ENCODE data around the gene RSPO4.

RSPO4 gene

GRCh38 chr20:962223-962622 is 39.9 kb downstream of the RSPO4 start:
- Histone ChIP-seq H3K79me2 (ENCODE audit: insufficient read depth, low read length) (no peaks in the 10 kb centered on the region), H3K9ac (ENCODE audit: low read length) (no peak overlapping the region), H3K4me3 (ENCODE audit: insufficient read depth, low read length, poor library complexity, severe bottlenecking) (no peak overlapping the region), H3K27ac (ENCODE audit: low read depth, low read length) (no peak overlapping the region), H3K36me3 (ENCODE audit: low read length) (no peaks in the 10 kb centered on the region), H3K4me2 (ENCODE audit: low read depth, low read length, poor library complexity, severe bottlenecking) (no peak overlapping the region), H3K9me3 (ENCODE audit: insufficient read depth, low read length) (no peaks in the 10 kb centered on the region), H3K9me2 (replicated peaks; ENCODE audit: insufficient read depth, low read length) (no peaks in the 10 kb centered on the region), H3K27me3 (ENCODE audit: low read length) (no peaks in the 10 kb centered on the region), H4K20me1 (ENCODE audit: low read depth, low read length) (no peaks in the 10 kb centered on the region), H3F3A (ENCODE audit: insufficient read depth) (no peaks in the 10 kb centered on the region), H2AFZ (ENCODE audit: low read depth, low read length, severe bottlenecking) (no peak overlapping the region)
- TF ChIP-seq EZH2phosphoT487 (conservative IDR thresholded peaks at IDR 0.05; ENCODE audit: low read length) (no peak), CTCF (IDR thresholded peaks at IDR 0.05; ENCODE audit: insufficient read depth, low read length, poor library complexity, severe bottlenecking) (no peak)

- TF ChIP-seq CTCF (IDR thresholded peaks at IDR 0.05; ENCODE audit: insufficient read depth, low read length, poor library complexity, severe bottlenecking): no peak
- no peak for TF ChIP-seq EZH2phosphoT487 (conservative IDR thresholded peaks at IDR 0.05; ENCODE audit: low read length)
- Histone ChIP-seq H3K79me2 (ENCODE audit: insufficient read depth, low read length) (no peaks in the 10 kb centered on the region), H3F3A (ENCODE audit: insufficient read depth) (no peaks in the 10 kb centered on the region), H3K27me3 (ENCODE audit: low read length) (no peaks in the 10 kb centered on the region), H3K4me2 (ENCODE audit: low read depth, low read length, poor library complexity, severe bottlenecking) (no peak overlapping the region), H2AFZ (ENCODE audit: low read depth, low read length, severe bottlenecking) (no peak overlapping the region), H3K9me3 (ENCODE audit: insufficient read depth, low read length) (no peaks in the 10 kb centered on the region), H4K20me1 (ENCODE audit: low read depth, low read length) (no peaks in the 10 kb centered on the region), H3K36me3 (ENCODE audit: low read length) (no peaks in the 10 kb centered on the region), H3K27ac (ENCODE audit: low read depth, low read length) (no peak overlapping the region), H3K9me2 (replicated peaks; ENCODE audit: insufficient read depth, low read length) (no peaks in the 10 kb centered on the region), H3K9ac (ENCODE audit: low read length) (no peak overlapping the region), H3K4me3 (ENCODE audit: insufficient read depth, low read length, poor library complexity, severe bottlenecking) (no peak overlapping the region)
Observed at GRCh38 chr20:961768-962167, 40.3 kb downstream of the RSPO4 start.

- no peak overlapping the region for H3K4me2 ChIP-seq (ENCODE audit: low read depth, low read length, poor library complexity, severe bottlenecking)
Observed at GRCh38 chr20:959996-960615, 42.0 kb downstream of the RSPO4 start.

More at GRCh38 chr20:959996-960615, 42.0 kb downstream of the RSPO4 start:
- no peaks in the 10 kb centered on the region for H4K20me1 ChIP-seq (ENCODE audit: low read depth, low read length)
- H3K36me3 ChIP-seq (ENCODE audit: low read length): no peaks in the 10 kb centered on the region
- no peak overlapping the region for H3K9ac ChIP-seq (ENCODE audit: low read length)
- no peak for TF ChIP-seq CTCF (IDR thresholded peaks at IDR 0.05; ENCODE audit: insufficient read depth, low read length, poor library complexity, severe bottlenecking)
- TF ChIP-seq EZH2phosphoT487 (conservative IDR thresholded peaks at IDR 0.05; ENCODE audit: low read length): no peak
- H3K9me3 ChIP-seq (ENCODE audit: insufficient read depth, low read length): no peaks in the 10 kb centered on the region
- H3K27ac ChIP-seq (ENCODE audit: low read depth, low read length): no peak overlapping the region
- no peaks in the 10 kb centered on the region for H3K9me2 ChIP-seq (replicated peaks; ENCODE audit: insufficient read depth, low read length)
- no peaks in the 10 kb centered on the region for H3F3A ChIP-seq (ENCODE audit: insufficient read depth)
- no peak overlapping the region for H2AFZ ChIP-seq (ENCODE audit: low read depth, low read length, severe bottlenecking)
- H3K79me2 ChIP-seq (ENCODE audit: insufficient read depth, low read length): no peaks in the 10 kb centered on the region
- no peak overlapping the region for H3K4me3 ChIP-seq (ENCODE audit: insufficient read depth, low read length, poor library complexity, severe bottlenecking)
- H3K27me3 ChIP-seq (ENCODE audit: low read length): no peaks in the 10 kb centered on the region
